ENCODE results near the gene FEM1B. TPM values are rescaled to one million over a fixed set of nuclear protein-coding genes. Genes with fewer than 3 reads are reported as not detected.

Gene FEM1B
- total RNA-seq, 4 donors from 2014 or later, result 28.1 to 48.2 (median 43.0) TPM

DNA sequence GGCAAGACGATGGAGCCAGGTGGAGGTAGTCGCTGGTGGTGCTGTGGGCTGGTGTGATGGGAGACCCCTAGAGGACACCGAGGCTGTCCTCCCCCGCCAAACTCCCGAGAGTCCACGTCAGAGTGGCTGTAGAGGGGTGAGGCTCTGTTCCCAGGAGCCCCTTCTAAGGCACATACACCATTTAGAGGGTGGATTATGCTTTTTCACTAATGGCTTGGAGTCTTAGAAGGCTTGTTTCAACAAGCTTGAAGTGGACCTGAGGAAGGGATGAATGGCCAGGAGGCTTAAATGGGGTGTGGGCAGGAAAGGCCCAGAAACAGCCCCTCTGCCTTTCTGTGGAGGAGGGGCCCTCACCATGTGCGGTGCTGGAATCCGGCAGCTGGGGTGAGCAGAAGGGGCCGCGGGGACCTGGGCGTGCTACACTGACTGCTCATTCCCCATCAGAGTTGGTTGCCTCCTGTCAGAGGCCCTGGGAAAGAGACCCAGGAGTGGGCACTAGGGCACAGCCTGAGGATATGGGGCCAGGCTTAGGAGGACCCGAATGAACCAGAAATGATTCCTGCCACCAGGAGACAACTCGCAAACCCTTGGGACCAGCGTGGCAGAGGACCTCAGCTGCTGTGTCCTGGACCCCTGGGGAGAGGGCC, 66.2 kb downstream of the FEM1B start:
- Histone ChIP-seq H3K36me3 (no peaks in the 10 kb centered on the region), H3K4me1 (peaks cover 0 to 11% (median 0%) of the 10 kb centered on the region in 4 donors), H3K9me3 (no peaks in the 10 kb centered on the region), H3K4me3 (no peak overlapping the region), H3K27ac (no peak overlapping the region), H3K27me3 (no peaks in the 10 kb centered on the region)
- DNase-seq, result no peak
- TF ChIP-seq POLR2A (IDR thresholded peaks at IDR 0.05), result no peak
- TF ChIP-seq, protein P1, sequence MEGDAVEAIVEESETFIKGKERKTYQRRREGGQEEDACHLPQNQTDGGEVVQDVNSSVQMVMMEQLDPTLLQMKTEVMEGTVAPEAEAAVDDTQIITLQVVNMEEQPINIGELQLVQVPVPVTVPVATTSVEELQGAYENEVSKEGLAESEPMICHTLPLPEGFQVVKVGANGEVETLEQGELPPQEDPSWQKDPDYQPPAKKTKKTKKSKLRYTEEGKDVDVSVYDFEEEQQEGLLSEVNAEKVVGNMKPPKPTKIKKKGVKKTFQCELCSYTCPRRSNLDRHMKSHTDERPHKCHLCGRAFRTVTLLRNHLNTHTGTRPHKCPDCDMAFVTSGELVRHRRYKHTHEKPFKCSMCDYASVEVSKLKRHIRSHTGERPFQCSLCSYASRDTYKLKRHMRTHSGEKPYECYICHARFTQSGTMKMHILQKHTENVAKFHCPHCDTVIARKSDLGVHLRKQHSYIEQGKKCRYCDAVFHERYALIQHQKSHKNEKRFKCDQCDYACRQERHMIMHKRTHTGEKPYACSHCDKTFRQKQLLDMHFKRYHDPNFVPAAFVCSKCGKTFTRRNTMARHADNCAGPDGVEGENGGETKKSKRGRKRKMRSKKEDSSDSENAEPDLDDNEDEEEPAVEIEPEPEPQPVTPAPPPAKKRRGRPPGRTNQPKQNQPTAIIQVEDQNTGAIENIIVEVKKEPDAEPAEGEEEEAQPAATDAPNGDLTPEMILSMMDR (IDR thresholded peaks at IDR 0.05), result no peak

GRCh38 chr15:68344600-68344999, 67.1 kb downstream of the FEM1B start:
- no peak for TF ChIP-seq POLR2A (IDR thresholded peaks at IDR 0.05)
- TF ChIP-seq, protein P1 (IDR thresholded peaks at IDR 0.05), result no peak
- Histone ChIP-seq H3K27me3 (no peaks in the 10 kb centered on the region), H3K4me3 (no peak overlapping the region), H3K36me3 (no peaks in the 10 kb centered on the region), H3K27ac (no peak overlapping the region), H3K4me1 (peaks cover 0 to 11% (median 0%) of the 10 kb centered on the region in 4 donors), H3K9me3 (no peaks in the 10 kb centered on the region)
- DNase-seq, result no peak

Other genes starting within 250 kb of the FEM1B start
- 10 to 100 TPM; 71.1 to 95.7 (median 81.0) TPM for gene PIAS1, start 223.4 kb upstream of the FEM1B start, total RNA-seq
- 100 to 1,000 TPM in 3 of 4 donors, 10 to 100 TPM in 1; 57.8 to 153 (median 126) TPM for gene CALML4, start 72.4 kb upstream of the FEM1B start, total RNA-seq
- gene CLN6, start 48.0 kb upstream of the FEM1B start, total RNA-seq, result 10 to 100 TPM; 19.0 to 38.0 (median 23.0) TPM
- 10 to 100 TPM in 1 of 4 donors, 1 to 10 TPM in 2, under 1 TPM in 1; 0.88 to 24.8 (median 2.6) TPM for gene ITGA11, start 154.4 kb downstream of the FEM1B start, total RNA-seq